HG03159 (cell line): ENCODE measurements around the gene ZKSCAN1.
"Not testable (repeated sequence)": the region's sequence is repeated elsewhere in the genome, so short reads cannot be mapped to it uniquely, and the experiment has no call there.

Experiments
- ATAC-seq: cut with Tn5 transposase; IDR thresholded peaks from one replicate; pipeline ENCODE4 v1.9.1; 2021; ENCODE audit warnings: mild to moderate bottlenecking, moderate library complexity; ENCODE audit not compliant: unreplicated experiment

Gene ZKSCAN1

GRCh38 chr7:100000239-100000638 is 15.2 kb upstream of the ZKSCAN1 start:
- ATAC-seq, result no peak

- ATAC-seq, result no peak
Measured at GRCh38 chr7:100003711-100004661, 11.4 kb upstream of the ZKSCAN1 start.

GRCh38 chr7:100007887-100008286 is 7.5 kb upstream of the ZKSCAN1 start:
- ATAC-seq, result no peak

- ATAC-seq, result no peak
Measured at GRCh38 chr7:100008525-100008924, 6.9 kb upstream of the ZKSCAN1 start.

- ATAC-seq, result not testable (repeated sequence)
Measured at GRCh38 chr7:100009952-100010351, 5.4 kb upstream of the ZKSCAN1 start.

GRCh38 chr7:100010901-100011300 is 4.5 kb upstream of the ZKSCAN1 start:
- no peak for ATAC-seq

GRCh38 chr7:100011516-100011915 is 3.9 kb upstream of the ZKSCAN1 start:
- no peak for ATAC-seq

- not testable (repeated sequence) for ATAC-seq
Measured at GRCh38 chr7:100012385-100013327, 2.7 kb upstream of the ZKSCAN1 start.

GRCh38 chr7:100013328-100013676 is 2.1 kb upstream of the ZKSCAN1 start:
- ATAC-seq, result no peak

- ATAC-seq, result no peak
Measured at GRCh38 chr7:100016215-100016901, 962 bp downstream of the ZKSCAN1 start.

GRCh38 chr7:100017300-100017699 is 1.9 kb downstream of the ZKSCAN1 start:
- no peak for ATAC-seq

- no peak for ATAC-seq
Measured at GRCh38 chr7:100017875-100018274, 2.5 kb downstream of the ZKSCAN1 start.

- ATAC-seq, result no peak
Measured at GRCh38 chr7:100019908-100020307, 4.5 kb downstream of the ZKSCAN1 start.

- no peak for ATAC-seq
Measured at GRCh38 chr7:100021297-100021696, 5.9 kb downstream of the ZKSCAN1 start.

- ATAC-seq, result no peak
Measured at GRCh38 chr7:100022621-100023020, 7.2 kb downstream of the ZKSCAN1 start.

GRCh38 chr7:100023526-100023925 is 8.1 kb downstream of the ZKSCAN1 start:
- ATAC-seq, result no peak

- no peak for ATAC-seq
Measured at GRCh38 chr7:100024020-100024619, 8.7 kb downstream of the ZKSCAN1 start.

GRCh38 chr7:100027197-100027596 is 11.8 kb downstream of the ZKSCAN1 start:
- ATAC-seq, result no peak

GRCh38 chr7:100029596-100029995 is 14.2 kb downstream of the ZKSCAN1 start:
- no peak for ATAC-seq

- ATAC-seq, result no peak
Measured at GRCh38 chr7:100033526-100033925, 18.1 kb downstream of the ZKSCAN1 start.
